K562 (cell line): ENCODE data around the gene CHST12. TPM values are rescaled to one million over a fixed set of nuclear protein-coding genes. Genes with fewer than 3 reads are reported as not detected.
A peak's percentile ranks its signal among the peaks of the same experiment; 100 is the strongest.

Source experiments
- ATAC-seq: fragments of 200-7000 bp; cut with Tn5 transposase; 3 replicates; pipeline ENCODE4 v1.9.1; 2020; ENCODE audit warnings: moderate library complexity
- BruUV-seq: library from RNA; stranded (reverse); fragments of 400-500 nt; replicated peaks from 2 replicates; lab custom pipeline; 2021; lab: Mats Ljungman, UMichigan
- CTCF ChIA-PET: fragments of 300-600 bp; formaldehyde crosslinking; extraction: SDS; loops from one replicate; lab custom pipeline; 2021; ENCODE audit warnings: low intra/inter-chr PET ratio; lab: Yijun Ruan, JAX
- POLR2A ChIA-PET: fragments of 300-600, 350-650 bp; sonication (Branson Sonifier 250); formaldehyde crosslinking; extraction: SDS; loops from one replicate; lab custom pipeline; 2021; ENCODE audit warnings: antibody characterized with exemption, inconsistent platforms; lab: Yijun Ruan, JAX
- DNase-seq, 4 experiments: peaks; one replicate each; pipeline versions ENCODE4 v3.0.0 to v3.0.0-alpha.2; 2011 to 2018; ENCODE audit warnings: low spot score in 3 of 4, mixed read lengths in 3 of 4; ENCODE audit errors: extremely low read depth in 1 of 4
- FAIRE-seq: peaks from 2 replicates; lab custom pipeline; 2011; peaks lifted over from hg19 to GRCh38; lab: Jason Lieb, UNC
- H2AFZ ChIP-seq: 2 replicates; pipeline ENCODE4 v1.6.0; 2011; ENCODE audit warnings: low read depth, low read length, control low read depth, inconsistent platforms
- H3K27ac ChIP-seq: fragments of 200-600 bp; 3 replicates; pipeline ENCODE4 v1.8.0; 2011; ENCODE audit warnings: low read depth, mild to moderate bottlenecking, control low read depth, inconsistent platforms, low read length, moderate library complexity, mixed read lengths; ENCODE audit errors: extremely low read depth
- H3K27me3 ChIP-seq, 2 experiments: fragments of 300-600 bp in 1 of 2; 2 replicates in 1 of 2; 3 replicates in 1 of 2; pipeline versions ENCODE4 v1.6.0 to v1.8.0; 2011; ENCODE audit warnings: inconsistent platforms in 2 of 2, low read length in 2 of 2, mild to moderate bottlenecking in 1 of 2, mixed read lengths in 1 of 2, moderate library complexity in 1 of 2; ENCODE audit not compliant: control insufficient read depth in 2 of 2, insufficient read depth in 2 of 2
- H3K36me3 ChIP-seq: fragments of 300-600 bp; 3 replicates; pipeline ENCODE4 v1.8.0; 2011; ENCODE audit warnings: mild to moderate bottlenecking, low read length, inconsistent platforms; ENCODE audit not compliant: control insufficient read depth, insufficient read depth
- H3K4me1 ChIP-seq, 2 experiments: fragments of 200-600 bp in 1 of 2; replicated peaks in 1 of 2; 2 replicates in 1 of 2; 3 replicates in 1 of 2; pipeline versions ENCODE4 v1.5.1 to v1.8.0; 2011; ENCODE audit warnings: inconsistent platforms in 2 of 2, low read length in 2 of 2, mild to moderate bottlenecking in 1 of 2, mixed read lengths in 1 of 2, moderate library complexity in 1 of 2; ENCODE audit not compliant: control insufficient read depth in 2 of 2, insufficient read depth in 2 of 2
- H3K4me2 ChIP-seq: 2 replicates; pipeline ENCODE4 v1.6.1; 2011; ENCODE audit warnings: low read length, control low read depth, inconsistent platforms, mixed read lengths; ENCODE audit not compliant: insufficient read depth
- H3K4me3 ChIP-seq: fragments of 200-600 bp; sonication (generic), shearing (Covaris generic); 2 replicates; pipeline ENCODE4 v1.5.1; 2016; ENCODE audit warnings: control low read depth, inconsistent platforms
- H3K79me2 ChIP-seq: fragments of 200-600 bp; 3 replicates; pipeline ENCODE4 v1.8.0; 2011; ENCODE audit warnings: low read length, inconsistent platforms; ENCODE audit not compliant: control insufficient read depth, insufficient read depth
- H3K9ac ChIP-seq, 2 experiments: 2 replicates each; pipeline versions ENCODE4 v1.6.0 to v1.6.1; 2011; ENCODE audit warnings: low read depth in 2 of 2, low read length in 2 of 2, control low read depth in 1 of 2, inconsistent platforms in 1 of 2, mild to moderate bottlenecking in 1 of 2, mixed read lengths in 1 of 2; ENCODE audit not compliant: insufficient read depth in 1 of 2
- H3K9me1 ChIP-seq: one replicate; pipeline ENCODE4 v1.6.0; 2011; ENCODE audit warnings: inconsistent platforms, mild to moderate bottlenecking, low read length, moderate library complexity; ENCODE audit not compliant: control insufficient read depth, insufficient read depth
- H3K9me3 ChIP-seq: replicated peaks from 2 replicates; pipeline ENCODE4 v1.5.1; 2011; ENCODE audit warnings: low read depth, low read length, inconsistent platforms; ENCODE audit not compliant: control insufficient read depth, insufficient read depth
- H4K20me1 ChIP-seq: replicated peaks from 2 replicates; pipeline ENCODE4 v1.6.1; 2011; ENCODE audit warnings: low read length, inconsistent platforms, mixed read lengths; ENCODE audit not compliant: control insufficient read depth, insufficient read depth
- CBFB ChIP-seq: sonication (generic); formaldehyde crosslinking; IDR thresholded peaks from 2 replicates; pipeline ENCODE4 v1.4.0; 2020; ENCODE audit warnings: mild to moderate bottlenecking, missing genetic modification reagents
- MAFF ChIP-seq: IDR thresholded peaks from 2 replicates; pipeline ENCODE4 v1.6.1; 2012; ENCODE audit warnings: low read length, improper control_type of control experiment
- MCM5 ChIP-seq: fragments of 450-650 bp; IDR thresholded peaks from 2 replicates; pipeline ENCODE4 v1.6.1; 2016; ENCODE audit warnings: low read depth
- RBFOX2 ChIP-seq: fragments of 200-400 bp; formaldehyde crosslinking; IDR thresholded peaks from 2 replicates; pipeline ENCODE4 v1.6.1; 2017; ENCODE audit warnings: low read depth, mild to moderate bottlenecking, low read length, moderate library complexity
- ZNF518B ChIP-seq: fragments of 250-450 bp; sonication (Bioruptor Pico); IDR thresholded peaks from 2 replicates; pipeline ENCODE4 v1.5.0; 2021; ENCODE audit warnings: mild to moderate bottlenecking, moderate library complexity
- ZNF586 ChIP-seq: fragments of 450-650 bp; formaldehyde crosslinking; conservative IDR thresholded peaks from 2 replicates; pipeline ENCODE4 v1.4.0; 2020; ENCODE audit warnings: mild to moderate bottlenecking, moderate library complexity
- ZNF717 ChIP-seq: fragments of 250-450 bp; sonication (Bioruptor Pico); IDR thresholded peaks from 2 replicates; pipeline ENCODE4 v1.5.0; 2021
- WGBS: fragments of 100-300 bp; shearing (Covaris generic); methylation state at CpG from one replicate; pipeline ENCODE4 v1.1.6; 2016; ENCODE audit warnings: low coverage, mixed read lengths; ENCODE audit not compliant: insufficient coverage; ENCODE audit errors: missing lambda C conversion rate; 5-methylcytosine and 5-hydroxymethylcytosine counted together
- in situ Hi-C: fragments of 300-500 bp; cut with MboI; formaldehyde crosslinking; loops from 4 replicates; pipeline ENCODE4 v1.15.0; 2018; ENCODE audit warnings: inconsistent platforms, mixed read lengths
- intact Hi-C: fragments of 100-400 bp; cut with micrococcal nuclease; formaldehyde crosslinking; loops from 2 replicates; pipeline ENCODE4 v1.14.2; 2022
- polyA plus RNA-seq, 8 experiments: library from polyadenylated mRNA; depleted of rRNA in 4 of 8; stranded (reverse) in 5 of 8; unstranded in 3 of 8; fragments of >200 nt; fragmentation: Nextera tagmentation in 2 of 8; fragmentation: Illumina TruSeq in 1 of 8; extraction: Ambion mirVana in 2 of 8; extraction: Trizol in 1 of 8; gene quantifications; 2 replicates each; pipeline versions ENCODE4 v1.2.1 to v1.2.3, GENCODE V29; 2011 to 2014; ENCODE audit warnings: inconsistent platforms in 1 of 8, missing spikeins in 1 of 8
- total RNA-seq, 7 experiments: library from RNA; depleted of rRNA in 6 of 7; stranded (reverse); fragments of >200 nt in 6 of 7; fragmentation: Illumina TruSeq in 2 of 7; extraction: Trizol in 2 of 7; gene quantifications; 2 replicates each; pipeline versions ENCODE4 v1.2.1 to v1.2.3, GENCODE V29; 2011 to 2021; ENCODE audit warnings: low replicate concordance in 1 of 7

Gene CHST12
- total and polyA plus RNA-seq, 9 of the 15 experiments (the other 6 are each of a cell fraction or from before 2014, with no cell fraction given), result 0.18 to 19.8 (median 3.6) TPM

GRCh38 chr7:2359610-2360009, 43.8 kb upstream of the CHST12 start:
- peaks cover 12 to 26% of the 10 kb centered on the region in 2 experiments; a peak in 4 of 5 replicates for H3K4me1 ChIP-seq
- H3K9me1 ChIP-seq, result no peaks in the 10 kb centered on the region
- POLR2A ChIA-PET, result interaction anchor here (0.7 to 3.2 kb wide), 5 partner anchors 11 to 121 kb away, joined by 3 to 13 read pairs (median 5); no protein-coding TSS in a partner anchor
- intact Hi-C loops (no loop called here), in situ Hi-C loops (no loop called here)
- TF ChIP-seq RBFOX2 (peak; percentile 48), ZNF717 (CRISPR knock-in tag) (no peak)
- peaks cover 86% of the 10 kb centered on the region for H3K36me3 ChIP-seq
- H3K27me3 ChIP-seq, result no peaks in the 10 kb centered on the region
- H4K20me1 ChIP-seq, result peaks cover 59% of the 10 kb centered on the region
- FAIRE-seq, result no peak
- DNase-seq, result peak in 1 of 4 experiments; percentile 6
- CTCF ChIA-PET, result no interaction called here
- H3K27ac ChIP-seq, result no peak overlapping the region
- peaks cover 86% of the 10 kb centered on the region for H3K79me2 ChIP-seq
- no peak overlapping the region for H3K4me2 ChIP-seq
- no peak overlapping the region for H2AFZ ChIP-seq
- H3K4me3 ChIP-seq, result no peak overlapping the region
- H3K9ac ChIP-seq, result peak overlapping the region in 1 of 2 experiments; percentile 14; a peak in 1 of 4 replicates
- WGBS, result 98% methylated on average over 11 of the region's 11 CpGs
- ATAC-seq, result no peak
- no TSS peak for BruUV-seq
- H3K9me3 ChIP-seq, result no peaks in the 10 kb centered on the region

GRCh38 chr7:2360796-2361195, 42.6 kb upstream of the CHST12 start:
- no peak overlapping the region for H3K9ac ChIP-seq
- DNase-seq, result no peak
- H3K36me3 ChIP-seq, result peaks cover 94% of the 10 kb centered on the region
- no TSS peak for BruUV-seq
- H3K9me1 ChIP-seq, result no peaks in the 10 kb centered on the region
- ChIA-PET POLR2A (interaction anchor here (1.7 to 3.2 kb wide), 2 partner anchors 10 to 13 kb away, joined by 5 to 13 read pairs; no protein-coding TSS in a partner anchor), CTCF (no interaction called here)
- WGBS, result 89% methylated on average over 6 of the region's 6 CpGs
- in situ Hi-C loops, result no loop called here
- no peak overlapping the region for H3K4me3 ChIP-seq
- no peaks in the 10 kb centered on the region for H3K27me3 ChIP-seq
- H3K9me3 ChIP-seq, result no peaks in the 10 kb centered on the region
- no peak overlapping the region for H2AFZ ChIP-seq
- H3K4me1 ChIP-seq, result peaks cover 12 to 19% of the 10 kb centered on the region in 2 experiments; a peak in 4 of 5 replicates
- FAIRE-seq, result no peak
- no peak overlapping the region for H3K4me2 ChIP-seq
- H4K20me1 ChIP-seq, result peaks cover 59% of the 10 kb centered on the region
- ATAC-seq, result no peak
- intact Hi-C loops, result no loop called here
- H3K27ac ChIP-seq, result no peak overlapping the region
- peaks cover 83% of the 10 kb centered on the region for H3K79me2 ChIP-seq
- TF ChIP-seq ZNF586 (CRISPR knock-in tag), result no peak
- TF ChIP-seq ZNF518B (CRISPR knock-in tag), result no peak
- TF ChIP-seq MAFF, result no peak
- no peak for TF ChIP-seq MCM5
- no peak for TF ChIP-seq CBFB (CRISPR knock-in tag)
